ENCODE data around the gene CRTC1.
A peak's percentile ranks its signal among the peaks of the same experiment; 100 is the strongest.

The CRTC1 gene

DNA sequence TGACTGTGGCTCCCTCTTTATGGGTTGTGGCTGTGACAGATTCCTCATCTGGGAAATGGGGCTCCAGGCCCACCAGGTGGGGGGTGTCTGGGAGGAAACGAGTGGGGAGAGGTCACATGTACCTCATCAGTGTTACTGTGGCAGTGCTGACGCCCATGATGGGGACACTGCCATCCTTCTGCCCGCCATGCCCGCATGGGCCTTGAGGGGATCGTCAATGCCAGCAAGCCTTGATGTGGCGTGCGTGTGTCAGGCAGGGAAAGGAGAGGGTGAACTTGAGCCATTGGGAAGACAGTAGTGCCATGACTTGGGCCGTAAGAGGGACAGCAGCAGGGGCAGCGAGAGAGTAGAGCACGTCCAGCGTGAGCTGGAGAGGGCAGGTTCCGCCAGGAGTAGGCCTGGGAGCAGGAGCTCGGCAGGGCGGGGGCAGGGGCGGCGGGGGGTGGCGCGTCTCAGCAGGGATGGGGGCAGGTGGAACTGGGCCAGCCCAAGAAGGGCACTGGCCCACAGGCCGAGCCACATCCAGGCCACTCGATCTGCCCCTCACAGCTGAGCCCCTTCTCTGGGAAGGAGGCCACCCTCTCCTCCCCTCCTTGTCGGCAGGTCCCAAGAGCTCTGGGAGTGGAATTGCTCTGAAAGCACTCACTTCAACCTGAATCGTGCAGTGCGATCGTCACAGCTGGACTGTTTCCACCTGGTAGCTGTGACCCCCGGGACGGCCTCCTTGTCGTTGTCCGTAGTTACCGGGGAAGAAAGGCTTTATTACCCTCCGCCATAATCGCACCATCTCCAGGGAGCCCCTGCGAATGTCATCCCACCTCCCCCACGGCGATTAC is 36.7 kb upstream of the CRTC1 start:
- DNase-seq (ENCODE audit: low spot score in 2 of 2) (no peak), ATAC-seq (replicated peaks; ENCODE audit: extremely low read depth, poor library complexity, severe bottlenecking) (no peak)
- Mint-ChIP-seq H3K4me1 (peaks cover 15% of the 10 kb centered on the region), H3K4me3 (no peak overlapping the region), H3K36me3 (ENCODE audit: insufficient read depth) (peaks cover 4% of the 10 kb centered on the region), H3K27ac (ENCODE audit: low read depth) (peak overlapping the region; percentile 29), H3K9me3 (no peaks in the 10 kb centered on the region), H3K27me3 (no peaks in the 10 kb centered on the region)

DNA sequence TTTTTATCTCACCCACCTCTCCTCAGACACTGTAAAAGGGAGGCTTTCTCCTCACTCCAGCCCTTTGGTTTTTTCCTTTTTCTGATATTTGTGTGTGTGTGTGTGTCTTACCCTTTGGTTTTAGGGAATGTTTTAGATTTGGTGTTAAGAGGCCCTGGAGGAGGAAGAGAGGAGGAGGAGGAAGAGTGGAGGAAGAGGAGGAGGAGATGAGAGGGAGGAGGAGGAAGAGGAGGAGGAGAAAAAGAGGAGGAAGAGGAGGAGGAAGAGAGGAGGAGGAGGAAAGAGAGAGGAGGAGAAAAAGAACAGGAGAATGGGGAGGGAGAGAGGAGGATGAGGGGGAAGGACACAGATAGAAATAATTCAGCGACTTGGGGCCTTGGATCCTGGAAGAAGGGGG is 36.1 kb upstream of the CRTC1 start:
- Mint-ChIP-seq H3K36me3 (ENCODE audit: insufficient read depth) (peaks cover 4% of the 10 kb centered on the region), H3K4me3 (no peak overlapping the region), H3K27ac (ENCODE audit: low read depth) (no peak overlapping the region), H3K9me3 (no peaks in the 10 kb centered on the region), H3K27me3 (no peaks in the 10 kb centered on the region), H3K4me1 (peaks cover 19% of the 10 kb centered on the region)
- ATAC-seq (replicated peaks; ENCODE audit: extremely low read depth, poor library complexity, severe bottlenecking) (no peak), DNase-seq (ENCODE audit: low spot score in 2 of 2) (no peak)

DNA sequence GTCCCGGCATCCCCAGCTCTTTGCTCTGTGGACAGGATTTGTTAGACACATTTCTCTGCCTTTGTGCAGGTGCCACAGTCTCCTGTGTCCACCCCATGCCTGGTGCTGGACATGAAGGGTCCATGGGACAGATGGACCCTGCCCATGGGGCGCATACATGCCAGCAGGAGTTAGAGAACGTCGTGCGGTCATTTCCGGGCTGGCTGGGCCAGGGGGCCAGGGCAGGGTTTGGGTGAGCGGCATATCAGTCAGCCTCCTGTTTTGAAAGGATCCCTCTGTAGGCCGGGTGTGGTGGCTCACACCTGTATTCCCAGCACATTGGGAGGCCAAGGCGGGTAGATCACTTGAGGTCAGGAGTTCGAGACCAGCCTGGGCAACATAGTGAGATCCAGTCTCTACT is 35.7 kb upstream of the CRTC1 start:
- H3K4me3 Mint-ChIP-seq, result no peak overlapping the region
- H3K27me3 Mint-ChIP-seq, result no peaks in the 10 kb centered on the region
- H3K27ac Mint-ChIP-seq (ENCODE audit: low read depth), result no peak overlapping the region
- H3K9me3 Mint-ChIP-seq, result no peaks in the 10 kb centered on the region
- ATAC-seq (replicated peaks; ENCODE audit: extremely low read depth, poor library complexity, severe bottlenecking) (no peak), DNase-seq (ENCODE audit: low spot score in 2 of 2) (no peak)
- H3K36me3 Mint-ChIP-seq (ENCODE audit: insufficient read depth), result peaks cover 4% of the 10 kb centered on the region
- H3K4me1 Mint-ChIP-seq, result peaks cover 19% of the 10 kb centered on the region

DNA sequence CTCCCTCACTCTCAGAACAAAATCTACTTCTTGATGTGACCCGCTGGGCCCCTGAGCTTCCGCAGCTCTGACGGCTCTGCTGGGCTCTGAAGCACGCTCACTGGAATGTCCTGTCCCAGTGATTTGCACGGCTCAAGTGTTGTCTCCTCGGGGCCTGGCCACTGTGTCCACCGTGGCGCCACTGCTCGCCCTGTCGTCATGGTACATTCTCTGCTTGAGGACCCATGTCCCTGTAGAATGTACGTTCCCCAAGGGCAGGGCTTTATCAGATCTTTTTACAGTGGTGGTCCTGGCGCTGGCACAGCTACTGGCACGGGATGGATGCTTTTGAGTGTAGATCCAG is 34.5 kb upstream of the CRTC1 start:
- Mint-ChIP-seq H3K36me3 (ENCODE audit: insufficient read depth) (peaks cover 4% of the 10 kb centered on the region), H3K4me1 (peaks cover 19% of the 10 kb centered on the region), H3K27ac (ENCODE audit: low read depth) (no peak overlapping the region), H3K4me3 (peak overlapping the region; percentile 31), H3K9me3 (no peaks in the 10 kb centered on the region), H3K27me3 (no peaks in the 10 kb centered on the region)
- ATAC-seq (replicated peaks; ENCODE audit: extremely low read depth, poor library complexity, severe bottlenecking) (no peak), DNase-seq (ENCODE audit: low spot score in 2 of 2) (no peak)

DNA sequence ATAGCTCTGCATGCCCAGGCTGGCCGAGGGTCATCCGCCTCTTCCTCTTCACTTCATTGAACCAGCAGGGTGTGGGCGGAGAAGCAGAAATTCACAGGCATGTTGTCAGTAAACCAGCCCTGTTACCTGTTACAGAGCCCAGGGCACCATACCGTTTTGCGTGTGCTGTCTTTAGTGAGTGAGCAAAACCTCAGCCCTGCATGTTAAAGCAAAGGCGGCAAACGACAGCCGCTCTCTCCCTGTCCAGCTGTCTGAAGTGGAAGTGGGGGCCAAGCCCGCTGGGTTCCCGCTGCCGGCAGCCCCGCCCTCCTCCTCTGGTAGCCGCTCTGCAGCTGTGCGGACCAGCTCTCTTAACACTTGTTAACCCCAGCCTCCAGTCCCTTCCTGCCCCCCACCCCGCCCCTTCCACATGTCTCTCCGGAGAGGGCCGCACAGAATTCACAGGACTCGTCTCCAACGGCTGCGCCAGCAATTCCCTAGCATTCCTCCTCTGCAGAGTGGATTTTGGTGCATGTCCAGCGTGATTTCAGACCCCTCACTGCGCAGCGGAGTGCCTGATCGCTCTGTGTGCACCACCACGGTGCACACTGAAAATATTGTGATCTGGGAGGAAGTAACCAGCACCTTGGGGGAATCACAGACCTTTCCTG is 34.0 kb upstream of the CRTC1 start:
- no peak for DNase-seq (ENCODE audit: low spot score in 2 of 2)
- peaks cover 4% of the 10 kb centered on the region for H3K36me3 Mint-ChIP-seq (ENCODE audit: insufficient read depth)
- ATAC-seq (replicated peaks; ENCODE audit: extremely low read depth, poor library complexity, severe bottlenecking), result no peak
- H3K4me3 Mint-ChIP-seq, result no peak overlapping the region
- peak overlapping the region; percentile 81 for H3K27ac Mint-ChIP-seq (ENCODE audit: low read depth)
- H3K4me1 Mint-ChIP-seq, result peaks cover 19% of the 10 kb centered on the region
- no peaks in the 10 kb centered on the region for H3K27me3 Mint-ChIP-seq
- H3K9me3 Mint-ChIP-seq, result no peaks in the 10 kb centered on the region

DNA sequence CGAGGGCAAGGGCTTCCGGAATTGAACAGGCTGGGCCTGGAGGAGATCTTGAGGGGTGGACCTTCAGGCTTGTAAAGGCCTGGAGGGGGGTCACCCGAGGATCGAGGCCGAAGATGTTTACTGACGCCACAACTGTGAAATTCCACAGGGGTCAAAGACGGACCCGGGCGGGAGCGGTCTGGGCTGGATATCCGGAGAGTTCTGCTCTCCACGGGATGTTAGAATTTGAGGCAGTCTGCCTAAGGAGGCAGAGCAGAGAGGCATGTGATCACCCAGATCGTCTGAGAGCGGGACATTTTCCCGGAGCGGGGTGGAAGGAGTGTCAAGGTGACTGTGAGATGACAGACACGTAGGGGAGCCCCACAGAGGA is 33.5 kb upstream of the CRTC1 start:
- Mint-ChIP-seq H3K27me3 (no peaks in the 10 kb centered on the region), H3K36me3 (ENCODE audit: insufficient read depth) (peaks cover 4% of the 10 kb centered on the region), H3K9me3 (no peaks in the 10 kb centered on the region), H3K4me3 (no peak overlapping the region), H3K27ac (ENCODE audit: low read depth) (peak overlapping the region; percentile 81), H3K4me1 (peaks cover 19% of the 10 kb centered on the region)
- ATAC-seq (replicated peaks; ENCODE audit: extremely low read depth, poor library complexity, severe bottlenecking), result no peak
- DNase-seq (ENCODE audit: low spot score in 2 of 2), result no peak

DNA sequence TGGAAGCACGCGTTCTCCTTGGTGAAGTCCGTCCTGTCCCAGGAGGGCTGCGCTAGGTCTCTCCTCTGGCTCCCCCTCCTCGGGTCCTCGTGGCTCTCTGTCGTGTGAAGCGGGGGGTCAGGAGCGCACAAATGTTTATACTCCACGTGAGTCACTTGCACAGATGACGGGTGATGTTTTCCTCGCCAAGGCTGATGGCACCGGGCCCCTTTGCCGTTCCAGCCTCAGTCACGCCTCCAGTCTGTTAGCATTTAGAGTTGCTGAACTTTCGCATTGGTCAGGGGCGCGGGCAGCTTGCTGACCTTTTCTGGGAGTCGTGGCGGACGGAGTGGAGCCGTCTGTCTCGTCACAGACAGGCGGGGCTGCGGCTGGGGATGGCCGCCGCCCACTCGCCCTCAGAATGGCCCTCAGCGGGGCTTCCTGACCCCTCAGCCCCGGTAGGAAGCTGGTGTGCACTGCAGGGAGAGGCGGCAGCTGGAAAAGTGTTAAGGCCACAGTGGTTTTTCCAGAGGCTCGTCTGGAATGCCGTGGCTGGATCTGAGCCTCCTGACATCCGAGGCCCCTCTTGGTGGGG is 32.9 kb upstream of the CRTC1 start:
- Mint-ChIP-seq H3K9me3 (no peaks in the 10 kb centered on the region), H3K27me3 (no peaks in the 10 kb centered on the region), H3K4me3 (no peak overlapping the region), H3K36me3 (ENCODE audit: insufficient read depth) (peaks cover 3% of the 10 kb centered on the region), H3K4me1 (peaks cover 19% of the 10 kb centered on the region), H3K27ac (ENCODE audit: low read depth) (no peak overlapping the region)
- no peak for ATAC-seq (replicated peaks; ENCODE audit: extremely low read depth, poor library complexity, severe bottlenecking)
- DNase-seq (ENCODE audit: low spot score in 2 of 2), result no peak

DNA sequence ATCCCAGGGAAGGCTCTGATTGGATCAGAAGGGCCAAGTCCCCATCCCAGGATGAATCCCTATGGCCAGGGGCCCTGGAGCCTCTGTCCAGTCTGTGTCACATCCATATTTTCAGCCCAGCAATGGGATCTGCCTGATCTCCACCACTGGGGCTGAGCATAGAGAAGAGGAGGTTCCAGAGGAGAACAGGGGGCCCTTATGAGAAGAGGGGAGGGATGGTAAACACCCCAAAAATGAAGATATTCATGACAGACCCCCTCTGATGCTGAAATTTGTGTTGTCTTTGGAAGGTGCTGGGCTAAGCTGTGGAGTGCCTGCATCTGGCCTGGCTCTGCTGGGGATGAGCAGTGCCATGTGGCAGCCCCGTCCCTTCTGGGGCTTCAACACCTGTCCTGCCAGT is 32.2 kb upstream of the CRTC1 start:
- peaks cover 19% of the 10 kb centered on the region for H3K4me1 Mint-ChIP-seq
- H3K27ac Mint-ChIP-seq (ENCODE audit: low read depth), result peak overlapping the region; percentile 61
- no peaks in the 10 kb centered on the region for H3K27me3 Mint-ChIP-seq
- H3K4me3 Mint-ChIP-seq, result no peak overlapping the region
- H3K36me3 Mint-ChIP-seq (ENCODE audit: insufficient read depth), result peaks cover 4% of the 10 kb centered on the region
- no peak for DNase-seq (ENCODE audit: low spot score in 2 of 2)
- no peaks in the 10 kb centered on the region for H3K9me3 Mint-ChIP-seq
- ATAC-seq (replicated peaks; ENCODE audit: extremely low read depth, poor library complexity, severe bottlenecking), result no peak

DNA sequence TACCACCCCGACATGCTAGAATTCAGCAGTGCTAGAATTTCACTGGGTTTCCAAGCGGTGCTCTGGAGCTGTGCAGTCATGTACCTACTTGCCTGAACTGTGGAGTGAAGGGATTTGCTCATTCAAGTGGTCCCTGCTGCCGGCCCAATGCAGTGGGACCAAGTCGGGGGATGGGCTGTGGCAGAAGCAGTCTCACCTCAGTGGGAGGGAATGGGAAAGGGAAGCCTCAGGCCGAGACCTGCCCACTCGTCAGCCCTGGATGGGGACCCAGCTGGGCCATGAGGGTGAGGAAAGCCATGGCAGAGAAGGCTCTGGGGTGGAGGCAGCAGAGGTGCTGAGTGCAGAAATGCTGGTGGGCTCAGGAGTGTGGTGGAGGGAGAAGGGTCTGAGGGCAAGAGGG is 31.7 kb upstream of the CRTC1 start:
- ATAC-seq (replicated peaks; ENCODE audit: extremely low read depth, poor library complexity, severe bottlenecking) (no peak), DNase-seq (ENCODE audit: low spot score in 2 of 2) (no peak)
- Mint-ChIP-seq H3K9me3 (no peaks in the 10 kb centered on the region), H3K27me3 (no peaks in the 10 kb centered on the region), H3K4me1 (peaks cover 16% of the 10 kb centered on the region), H3K4me3 (no peak overlapping the region), H3K36me3 (ENCODE audit: insufficient read depth) (peaks cover 4% of the 10 kb centered on the region), H3K27ac (ENCODE audit: low read depth) (peak overlapping the region; percentile 61)

DNA sequence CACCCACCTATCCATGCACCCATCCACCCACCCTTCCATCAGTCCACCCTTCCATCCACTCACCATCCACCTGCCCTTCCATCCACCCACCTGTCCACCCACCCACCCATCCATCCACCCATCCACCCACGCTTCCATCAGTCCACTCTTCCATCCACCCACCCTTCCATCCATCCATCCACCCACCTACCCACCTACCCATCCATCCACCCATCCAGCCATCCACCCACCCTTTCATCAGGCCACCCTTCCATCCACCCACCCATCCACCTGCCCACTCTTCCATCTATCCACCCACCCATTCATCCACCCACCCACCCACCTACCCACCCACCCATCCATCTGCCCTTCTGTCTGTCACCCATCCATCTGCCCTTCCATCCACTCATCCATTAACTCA is 29.6 kb upstream of the CRTC1 start:
- ATAC-seq (replicated peaks; ENCODE audit: extremely low read depth, poor library complexity, severe bottlenecking), result no peak
- Mint-ChIP-seq H3K4me3 (no peak overlapping the region), H3K36me3 (ENCODE audit: insufficient read depth) (peaks cover 6% of the 10 kb centered on the region), H3K27ac (ENCODE audit: low read depth) (no peak overlapping the region), H3K9me3 (no peaks in the 10 kb centered on the region), H3K27me3 (no peaks in the 10 kb centered on the region), H3K4me1 (peaks cover 30% of the 10 kb centered on the region)
- no peak for DNase-seq (ENCODE audit: low spot score in 2 of 2)

DNA sequence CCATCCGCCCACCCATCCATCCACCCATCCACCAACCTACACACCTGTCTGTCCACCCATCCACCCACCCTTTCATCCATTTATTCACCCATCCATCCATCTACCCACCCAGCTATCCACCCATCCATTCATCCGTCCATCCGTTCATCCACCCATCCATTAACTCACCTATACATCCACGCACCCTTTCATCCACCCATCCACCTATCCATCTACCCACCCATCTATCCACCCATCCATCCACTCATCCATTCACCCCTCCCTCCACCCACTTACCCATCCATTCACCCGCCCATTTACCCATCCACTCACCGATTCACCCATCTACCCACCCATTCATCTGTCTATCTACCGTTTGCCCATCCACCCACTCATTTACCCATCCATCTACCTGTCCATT is 29.0 kb upstream of the CRTC1 start:
- Mint-ChIP-seq H3K9me3 (no peaks in the 10 kb centered on the region), H3K4me3 (no peak overlapping the region), H3K4me1 (peaks cover 32% of the 10 kb centered on the region), H3K27me3 (no peaks in the 10 kb centered on the region), H3K36me3 (ENCODE audit: insufficient read depth) (peaks cover 6% of the 10 kb centered on the region), H3K27ac (ENCODE audit: low read depth) (no peak overlapping the region)
- ATAC-seq (replicated peaks; ENCODE audit: extremely low read depth, poor library complexity, severe bottlenecking) (no peak), DNase-seq (ENCODE audit: low spot score in 2 of 2) (no peak)

DNA sequence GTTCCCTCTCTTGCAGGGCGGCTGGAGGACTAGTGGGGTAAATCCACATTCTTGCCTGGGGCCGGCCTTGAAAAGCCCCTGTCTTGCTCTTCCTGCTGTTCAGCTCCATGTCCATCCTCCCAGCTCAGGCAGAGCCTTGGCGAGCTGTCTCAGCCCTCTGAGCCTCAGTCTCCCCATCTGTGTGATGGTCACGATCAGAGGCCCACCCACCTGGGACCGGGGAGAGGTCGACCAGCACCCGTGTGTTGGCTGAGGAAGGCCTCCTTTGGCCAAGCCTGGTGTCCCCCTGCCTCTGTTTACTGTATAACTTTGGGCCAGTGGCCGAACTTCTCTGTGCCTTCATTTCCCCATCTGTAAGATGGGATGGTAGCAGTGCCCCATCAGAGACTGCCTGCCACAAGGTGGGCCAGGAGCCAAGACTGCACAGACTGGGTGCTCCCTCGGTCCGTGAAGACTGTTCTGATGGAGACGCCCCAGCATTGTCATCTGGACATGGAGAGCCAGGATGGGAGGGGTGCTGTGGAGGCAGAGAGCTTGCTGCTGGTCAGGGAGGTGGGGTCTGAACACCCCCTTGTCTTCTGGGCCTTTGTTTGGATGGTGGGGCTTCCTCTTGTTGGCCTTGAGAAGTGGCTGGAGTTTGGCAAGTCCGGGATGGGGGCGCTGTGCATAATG is 28.2 kb upstream of the CRTC1 start:
- H3K4me1 Mint-ChIP-seq, result peaks cover 32% of the 10 kb centered on the region
- no peak for DNase-seq (ENCODE audit: low spot score in 2 of 2)
- H3K9me3 Mint-ChIP-seq, result no peaks in the 10 kb centered on the region
- H3K27me3 Mint-ChIP-seq, result no peaks in the 10 kb centered on the region
- no peak overlapping the region for H3K4me3 Mint-ChIP-seq
- peaks cover 5% of the 10 kb centered on the region for H3K36me3 Mint-ChIP-seq (ENCODE audit: insufficient read depth)
- no peak for ATAC-seq (replicated peaks; ENCODE audit: extremely low read depth, poor library complexity, severe bottlenecking)
- no peak overlapping the region for H3K27ac Mint-ChIP-seq (ENCODE audit: low read depth)
